HG02852 (cell line): ENCODE measurements around the gene ARFIP1.

Experiments
- ATAC-seq: cut with Tn5 transposase; IDR thresholded peaks from one replicate; pipeline ENCODE4 v1.9.1; 2021; ENCODE audit warnings: mild to moderate bottlenecking, moderate library complexity; ENCODE audit not compliant: unreplicated experiment

The ARFIP1 gene

DNA sequence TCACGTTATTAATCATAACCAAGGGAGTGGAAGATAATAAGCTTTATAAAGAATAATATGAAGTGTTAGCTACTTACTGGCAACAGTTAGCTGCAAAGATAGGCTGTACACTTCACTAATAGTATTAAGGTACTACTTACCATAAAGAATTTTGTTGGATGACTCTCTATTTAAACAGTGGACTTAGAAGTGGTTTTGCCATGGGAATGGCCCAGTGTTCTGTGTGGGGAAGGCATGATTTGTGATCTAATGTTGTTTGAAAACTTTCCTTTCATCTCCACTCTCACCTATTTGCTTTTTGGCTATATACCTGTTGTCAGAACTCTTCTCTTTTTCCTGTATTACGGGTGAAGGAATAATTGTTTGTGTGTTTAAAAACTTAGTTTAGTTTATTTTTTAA is 179.3 kb downstream of the ARFIP1 start:
- no peak for ATAC-seq

DNA sequence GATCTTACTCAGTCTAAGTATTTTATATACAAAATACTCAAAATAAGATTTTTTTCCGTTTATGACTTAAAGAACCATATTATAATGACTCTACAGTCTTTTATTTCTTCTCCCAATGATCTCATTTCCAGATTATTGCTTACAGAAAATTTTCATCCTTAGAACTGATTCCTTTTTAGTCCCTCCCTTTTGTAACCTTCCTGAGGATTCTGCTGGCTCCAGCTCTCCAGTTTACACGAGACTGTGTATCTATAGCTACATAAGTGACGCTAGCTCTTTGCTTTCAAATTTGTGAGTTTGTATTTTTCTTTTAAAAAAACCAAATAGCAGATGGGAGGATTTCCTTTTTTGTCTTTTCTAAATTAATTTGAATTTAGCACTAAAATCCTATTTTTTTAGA is 180.3 kb downstream of the ARFIP1 start:
- no peak for ATAC-seq

DNA sequence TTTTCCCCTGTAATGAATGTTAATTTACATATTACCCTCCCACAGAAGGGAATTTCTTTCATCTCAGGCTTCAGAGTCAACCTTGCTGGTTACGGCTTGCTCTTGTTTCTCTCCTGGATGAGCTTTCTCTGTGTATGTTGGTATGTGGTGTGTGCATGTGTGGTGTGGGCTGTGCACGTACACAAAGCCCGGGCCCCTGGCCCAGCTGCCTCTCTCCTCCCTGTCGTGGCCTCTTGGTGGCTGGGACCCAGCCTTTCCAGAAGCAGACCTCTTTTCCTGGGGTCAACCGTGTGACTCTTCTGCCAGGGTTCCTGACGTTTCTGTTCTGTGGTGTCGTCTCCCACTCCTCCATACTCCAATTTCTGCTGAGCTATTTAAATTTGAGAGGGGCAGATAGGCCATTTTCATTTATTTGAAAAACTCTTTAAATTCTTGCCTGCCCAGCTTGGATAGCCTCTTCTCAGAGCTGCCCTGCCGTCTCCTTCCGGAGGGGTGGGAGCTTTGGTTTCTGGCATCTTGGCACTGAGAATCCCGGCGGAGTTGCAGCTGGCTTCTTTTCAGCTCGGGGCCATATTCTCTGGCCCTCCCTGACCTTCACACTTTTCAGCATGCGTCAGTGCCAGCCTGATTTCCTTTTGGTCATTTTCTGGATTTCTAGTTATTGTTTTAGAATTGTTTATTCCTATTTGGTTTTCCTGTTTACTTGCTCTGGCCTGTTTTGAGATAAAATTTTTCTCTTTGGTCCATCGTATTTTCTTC is 181.4 kb downstream of the ARFIP1 start:
- ATAC-seq: no peak

DNA sequence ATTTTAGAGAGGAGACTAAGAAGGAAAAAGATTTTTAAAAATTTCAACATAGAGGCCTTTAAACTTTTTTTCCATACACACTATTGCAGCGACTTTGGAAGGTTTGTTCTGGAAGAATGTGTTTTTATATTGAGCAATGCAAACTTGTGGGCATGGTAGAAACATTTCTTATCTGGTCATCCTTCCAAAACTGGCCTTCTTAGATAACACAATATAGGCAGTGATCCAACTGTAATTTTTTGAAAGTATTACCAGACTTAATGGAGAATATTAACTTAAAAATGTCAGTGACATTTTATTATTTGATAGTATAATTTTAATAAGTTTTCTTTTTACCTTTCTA is 182.0 kb downstream of the ARFIP1 start:
- ATAC-seq: no peak
